ENCODE data around the gene CALML3.

Gene CALML3

GRCh38 chr10:5519054-5519453, 5.7 kb upstream of the CALML3 start:
- H3K4me3 ChIP-seq (ENCODE audit: low read depth, low read length), result no peak overlapping the region
- DNase-seq (ENCODE audit: low read depth), result no peak

- no peak overlapping the region for H3K4me3 ChIP-seq (ENCODE audit: low read depth, low read length)
- no peak for DNase-seq (ENCODE audit: low read depth)
Measured at GRCh38 chr10:5522913-5523560, 1.7 kb upstream of the CALML3 start.

GRCh38 chr10:5523796-5524574, 776 bp upstream of the CALML3 start:
- H3K4me3 ChIP-seq (ENCODE audit: low read depth, low read length), result no peak overlapping the region
- DNase-seq (ENCODE audit: low read depth), result no peak

- H3K4me3 ChIP-seq (ENCODE audit: low read depth, low read length), result no peak overlapping the region
- no peak for DNase-seq (ENCODE audit: low read depth)
Measured at GRCh38 chr10:5525561-5526341, 990 bp downstream of the CALML3 start.

- DNase-seq (ENCODE audit: low read depth), result no peak
- no peak overlapping the region for H3K4me3 ChIP-seq (ENCODE audit: low read depth, low read length)
Measured at GRCh38 chr10:5526691-5527331, 2.0 kb downstream of the CALML3 start.

- DNase-seq (ENCODE audit: low read depth), result no peak
- no peak overlapping the region for H3K4me3 ChIP-seq (ENCODE audit: low read depth, low read length)
Measured at GRCh38 chr10:5527332-5528200, 2.8 kb downstream of the CALML3 start.

- DNase-seq (ENCODE audit: low read depth), result no peak
- no peak overlapping the region for H3K4me3 ChIP-seq (ENCODE audit: low read depth, low read length)
Measured at GRCh38 chr10:5528989-5529701, 4.4 kb downstream of the CALML3 start.

GRCh38 chr10:5529702-5530411, 5.1 kb downstream of the CALML3 start:
- no peak for DNase-seq (ENCODE audit: low read depth)
- H3K4me3 ChIP-seq (ENCODE audit: low read depth, low read length), result no peak overlapping the region

- no peak for DNase-seq (ENCODE audit: low read depth)
- H3K4me3 ChIP-seq (ENCODE audit: low read depth, low read length), result no peak overlapping the region
Measured at GRCh38 chr10:5530412-5530806, 5.6 kb downstream of the CALML3 start.

- DNase-seq (ENCODE audit: low read depth), result no peak
- no peak overlapping the region for H3K4me3 ChIP-seq (ENCODE audit: low read depth, low read length)
Measured at GRCh38 chr10:5530846-5531557, 6.2 kb downstream of the CALML3 start.

- no peak for DNase-seq (ENCODE audit: low read depth)
- H3K4me3 ChIP-seq (ENCODE audit: low read depth, low read length), result no peak overlapping the region
Measured at GRCh38 chr10:5531558-5532306, 7.0 kb downstream of the CALML3 start.

- DNase-seq (ENCODE audit: low read depth), result no peak
- H3K4me3 ChIP-seq (ENCODE audit: low read depth, low read length), result no peak overlapping the region
Measured at GRCh38 chr10:5532307-5532605, 7.5 kb downstream of the CALML3 start.

GRCh38 chr10:5532618-5533097, 7.9 kb downstream of the CALML3 start:
- no peak for DNase-seq (ENCODE audit: low read depth)

GRCh38 chr10:5533098-5533731, 8.5 kb downstream of the CALML3 start:
- H3K4me3 ChIP-seq (ENCODE audit: low read depth, low read length), result no peak overlapping the region
- DNase-seq (ENCODE audit: low read depth), result no peak

More at GRCh38 chr10:5532618-5533097, 7.9 kb downstream of the CALML3 start:
- no peak overlapping the region for H3K4me3 ChIP-seq (ENCODE audit: low read depth, low read length)

GRCh38 chr10:5534051-5534821, 9.5 kb downstream of the CALML3 start:
- no peak for DNase-seq (ENCODE audit: low read depth)
- no peak overlapping the region for H3K4me3 ChIP-seq (ENCODE audit: low read depth, low read length)

All from skeletal muscle cell (primary cell).